ENCODE results near the gene CES1.

GRCh38 chr16:55868137-55868536 lies 35.2 kb upstream of the CES1 start:
- TF ChIP-seq, protein P1, sequence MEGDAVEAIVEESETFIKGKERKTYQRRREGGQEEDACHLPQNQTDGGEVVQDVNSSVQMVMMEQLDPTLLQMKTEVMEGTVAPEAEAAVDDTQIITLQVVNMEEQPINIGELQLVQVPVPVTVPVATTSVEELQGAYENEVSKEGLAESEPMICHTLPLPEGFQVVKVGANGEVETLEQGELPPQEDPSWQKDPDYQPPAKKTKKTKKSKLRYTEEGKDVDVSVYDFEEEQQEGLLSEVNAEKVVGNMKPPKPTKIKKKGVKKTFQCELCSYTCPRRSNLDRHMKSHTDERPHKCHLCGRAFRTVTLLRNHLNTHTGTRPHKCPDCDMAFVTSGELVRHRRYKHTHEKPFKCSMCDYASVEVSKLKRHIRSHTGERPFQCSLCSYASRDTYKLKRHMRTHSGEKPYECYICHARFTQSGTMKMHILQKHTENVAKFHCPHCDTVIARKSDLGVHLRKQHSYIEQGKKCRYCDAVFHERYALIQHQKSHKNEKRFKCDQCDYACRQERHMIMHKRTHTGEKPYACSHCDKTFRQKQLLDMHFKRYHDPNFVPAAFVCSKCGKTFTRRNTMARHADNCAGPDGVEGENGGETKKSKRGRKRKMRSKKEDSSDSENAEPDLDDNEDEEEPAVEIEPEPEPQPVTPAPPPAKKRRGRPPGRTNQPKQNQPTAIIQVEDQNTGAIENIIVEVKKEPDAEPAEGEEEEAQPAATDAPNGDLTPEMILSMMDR (IDR thresholded peaks at IDR 0.05): no peak
- no peak for TF ChIP-seq POLR2AphosphoS5 (IDR thresholded peaks at IDR 0.05)
- no peak for TF ChIP-seq POLR2A (IDR thresholded peaks at IDR 0.05)
